Stimulated activated CD4-positive, alpha-beta T cell treated with anti-CD3 and anti-CD28 coated beads, Interleukin-15, amount 100 ng/mL, for 24 hours (primary cell): Measurements from ENCODE around the gene CUX1.
"Not testable (repeated sequence)": the region's sequence is repeated elsewhere in the genome, so short reads cannot be mapped to it uniquely, and the experiment has no call there.

ENCODE experiments used
- DNase-seq: peaks from one replicate; pipeline ENCODE4 v3.0.0-alpha.2; 2020

The CUX1 gene

DNA sequence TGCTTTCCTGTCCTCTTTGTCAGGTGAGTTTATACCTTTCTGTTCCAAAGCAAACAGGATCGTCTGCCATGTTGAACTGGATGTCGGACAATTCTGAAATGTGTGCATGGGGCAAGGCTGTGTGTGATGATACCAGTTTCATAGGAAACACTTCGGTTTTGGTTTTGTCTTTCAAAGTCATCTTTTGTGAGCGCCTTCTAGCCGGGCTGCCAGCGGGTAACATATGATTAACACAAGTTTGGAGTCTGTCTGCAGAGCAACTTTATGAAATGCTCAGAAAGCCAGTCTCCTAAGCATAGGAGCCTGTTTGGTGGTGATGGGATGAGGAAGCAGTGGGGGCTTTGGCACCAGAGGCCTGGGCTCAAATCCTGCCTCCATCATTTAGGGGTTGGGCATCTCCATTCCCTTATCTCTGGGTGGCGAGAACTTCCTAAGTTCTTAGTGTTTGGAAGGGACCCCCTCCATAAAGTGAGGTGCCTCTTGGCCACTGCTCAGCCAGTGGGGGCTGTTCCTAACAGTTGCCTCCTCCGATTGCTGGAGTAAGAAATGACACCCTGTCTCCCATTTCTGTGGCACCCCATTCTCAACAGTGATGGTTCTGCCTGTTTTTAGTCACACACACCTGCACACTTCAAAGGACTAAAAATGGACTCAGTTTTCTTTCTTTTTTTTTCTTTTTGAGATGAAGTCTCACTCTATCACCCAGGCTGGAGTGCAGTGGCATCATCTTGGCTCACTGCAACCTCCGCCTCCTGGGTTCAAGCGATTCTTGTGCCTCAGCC, 36.8 kb downstream of the CUX1 start:
- DNase-seq, result no peak

DNA sequence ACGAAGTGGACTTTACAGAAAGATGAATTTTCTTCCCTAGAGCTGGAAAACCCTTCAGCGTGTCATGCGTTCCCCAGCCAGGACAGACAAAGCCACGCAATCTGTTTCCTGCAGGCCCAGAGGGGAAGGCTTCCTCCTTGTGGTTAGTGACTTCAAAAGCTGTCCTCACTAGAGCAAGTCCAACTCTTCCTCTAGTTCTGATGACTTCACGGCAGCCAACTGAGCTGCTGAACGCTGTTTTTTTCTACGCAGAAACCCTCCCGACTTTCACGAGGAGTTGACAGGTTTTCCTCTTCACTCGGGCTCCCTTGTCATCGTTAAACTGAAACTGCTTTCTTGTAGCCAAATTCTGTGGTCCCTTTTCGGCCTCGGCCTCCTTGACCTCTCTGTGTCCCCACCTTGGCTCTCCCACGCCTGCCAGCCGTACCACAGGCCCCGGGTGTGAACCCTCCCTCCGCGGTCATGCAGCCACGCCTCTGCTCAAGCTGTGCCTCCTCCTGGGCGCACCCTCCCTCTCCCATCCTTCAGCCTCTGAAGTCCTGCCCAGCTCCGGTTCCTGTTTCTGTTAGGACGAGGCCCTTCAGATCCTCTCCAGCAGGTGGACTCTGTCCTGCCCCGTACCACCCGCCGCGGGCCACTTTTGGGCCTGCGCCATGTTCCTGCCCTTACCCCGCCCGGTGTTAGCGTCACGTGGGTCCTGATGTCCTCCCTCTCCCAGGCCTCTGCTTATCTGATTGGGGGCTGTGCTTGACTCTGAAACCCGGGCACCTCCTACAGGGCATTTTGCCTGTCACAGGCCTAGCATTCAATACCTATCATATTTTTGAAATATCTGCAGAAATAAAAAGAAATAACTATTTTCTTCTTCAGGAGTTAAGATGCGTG, 39.3 kb downstream of the CUX1 start:
- DNase-seq, result peak; percentile 86

DNA sequence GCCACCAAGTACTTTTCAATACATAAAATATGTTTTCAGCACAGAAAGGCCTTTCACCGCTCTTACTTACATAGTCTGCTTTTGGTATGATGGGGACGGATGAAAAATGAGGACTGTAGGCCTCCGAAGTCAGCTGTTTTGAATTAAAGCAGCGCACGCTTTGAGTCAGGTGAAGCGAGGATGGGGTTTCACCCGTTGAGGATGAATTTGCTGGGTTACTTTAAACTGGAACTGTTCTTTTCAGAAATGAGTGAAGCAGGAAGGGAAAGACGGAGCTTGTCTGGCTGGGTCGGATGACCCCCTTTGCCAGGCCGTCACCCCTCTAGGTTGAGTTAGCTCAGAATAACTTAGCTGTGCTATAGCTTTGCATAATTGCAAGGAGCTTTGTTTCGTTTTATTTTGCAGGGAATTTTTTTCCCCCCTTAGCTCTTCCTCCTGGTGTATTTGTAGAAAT, 40.0 kb downstream of the CUX1 start:
- peak; percentile 13 for DNase-seq

DNA sequence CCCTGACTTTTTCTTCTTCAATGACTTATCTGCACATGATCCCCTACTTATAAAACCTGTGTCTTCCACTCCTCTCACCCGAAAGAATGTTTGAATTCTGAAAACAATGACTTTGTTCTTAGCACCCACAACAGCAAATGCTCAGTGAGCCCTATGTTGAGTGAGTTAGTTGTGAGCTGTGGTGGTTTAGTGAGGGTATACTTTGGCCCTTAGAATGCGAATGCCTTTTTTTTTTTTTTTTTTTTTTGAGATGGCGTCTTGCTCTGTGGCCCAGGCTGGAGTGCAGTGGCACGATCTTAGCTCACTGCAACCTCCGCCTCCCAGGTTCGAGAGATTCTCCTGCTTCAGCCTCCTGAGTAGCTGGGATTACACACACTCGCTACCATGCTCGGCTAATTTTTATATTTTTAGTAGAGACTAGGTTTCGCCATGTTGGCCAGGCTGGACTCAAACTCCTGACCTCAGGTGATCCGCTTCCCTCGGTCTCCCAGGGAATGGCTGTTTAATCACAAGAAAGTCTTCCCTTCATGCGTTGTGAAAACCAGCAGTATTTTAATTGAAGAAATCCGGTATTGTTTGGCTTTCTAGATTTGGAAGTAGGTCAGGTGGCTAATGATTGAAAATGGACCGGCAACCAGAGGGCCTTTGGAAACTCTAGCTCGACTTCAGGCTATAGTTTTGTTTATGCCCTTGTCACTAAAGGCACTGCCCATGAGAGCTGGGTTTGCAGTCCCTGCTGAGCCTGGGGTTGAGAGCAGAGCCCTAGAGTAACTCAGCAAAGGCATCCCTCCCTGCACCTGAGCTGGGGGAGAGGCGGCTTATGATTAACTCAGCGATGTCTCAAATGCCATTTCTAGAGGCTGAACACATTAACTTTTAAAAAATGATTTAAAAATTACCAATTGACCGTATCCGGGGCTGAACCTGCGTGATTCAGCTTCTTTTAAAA, 41.3 kb downstream of the CUX1 start:
- DNase-seq, result no peak

DNA sequence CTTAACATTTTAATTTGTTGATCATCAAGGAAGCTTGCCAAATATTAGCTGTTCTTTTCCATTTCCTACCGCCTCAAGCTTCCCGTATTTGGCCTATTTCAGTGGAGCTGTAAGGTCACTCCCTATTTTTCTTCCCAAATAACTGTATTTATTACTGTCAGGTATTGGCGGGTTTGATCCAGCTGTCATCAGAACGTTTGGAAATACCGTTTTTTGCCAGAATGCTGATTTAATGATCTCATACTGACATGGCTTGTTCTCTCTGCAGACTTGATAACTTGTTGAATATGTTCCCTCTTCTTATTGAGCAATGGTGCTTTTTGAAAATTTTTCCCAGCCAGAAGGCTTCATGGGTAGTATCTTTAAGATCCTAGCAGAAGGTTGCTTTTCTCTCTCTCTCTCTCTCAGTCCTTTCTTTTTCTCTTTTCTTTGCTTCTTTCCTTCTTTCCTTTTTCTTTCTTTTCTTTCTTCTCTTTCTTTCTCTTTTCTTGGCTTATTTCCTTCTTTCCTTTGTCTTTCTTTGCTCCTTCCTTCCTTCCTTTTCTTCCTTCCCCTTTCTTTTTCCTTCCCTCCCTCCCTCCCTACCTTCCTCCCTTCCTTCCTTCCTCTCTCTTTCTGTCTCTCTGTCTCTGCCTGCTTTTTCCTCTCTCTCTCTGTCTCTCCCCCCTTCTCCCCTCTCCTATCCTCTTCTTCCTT, 42.1 kb downstream of the CUX1 start:
- no peak for DNase-seq

DNA sequence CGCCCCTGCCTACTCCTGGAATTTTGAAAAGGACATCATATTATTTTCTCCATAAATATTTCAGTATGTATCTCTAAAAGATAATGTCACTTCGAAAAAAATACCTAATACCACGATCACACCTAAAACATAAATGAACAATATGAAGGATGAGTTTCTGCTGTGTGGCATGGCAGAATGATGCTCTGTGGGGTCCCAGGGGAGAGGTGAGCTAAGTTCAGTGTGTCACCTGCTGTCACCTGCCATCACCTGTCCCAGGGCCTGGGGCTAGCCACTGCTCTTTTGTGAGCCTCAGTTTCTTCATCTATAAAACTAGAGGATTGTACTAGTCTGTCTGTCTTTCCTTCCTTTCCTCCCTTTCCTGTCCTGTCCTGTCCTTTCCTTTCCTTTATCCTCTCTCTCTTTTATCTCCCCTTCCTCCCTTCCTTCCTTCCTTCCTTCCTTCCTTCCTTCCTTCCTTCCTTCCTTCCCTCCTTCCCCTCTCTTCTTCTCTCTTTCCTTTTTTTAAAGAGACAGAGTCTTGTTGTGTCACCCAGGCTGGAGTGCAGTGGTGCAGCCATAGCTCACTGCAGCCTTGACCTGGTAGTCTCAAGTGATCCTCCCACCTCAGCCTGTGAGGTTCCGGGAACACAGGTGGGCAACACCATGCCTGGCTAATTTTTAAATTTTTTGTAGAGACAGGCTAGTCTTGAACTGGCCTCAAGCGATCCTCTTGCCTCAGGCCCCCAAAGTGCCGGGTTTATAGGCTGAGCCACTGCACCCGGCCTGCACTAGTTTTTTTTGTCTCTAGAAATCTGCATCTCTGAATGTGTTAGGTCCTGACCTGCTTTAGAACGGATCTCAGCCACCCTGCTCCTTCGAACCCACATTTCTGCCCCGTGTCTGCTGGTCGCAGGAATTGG, 43.1 kb downstream of the CUX1 start:
- no peak for DNase-seq

DNA sequence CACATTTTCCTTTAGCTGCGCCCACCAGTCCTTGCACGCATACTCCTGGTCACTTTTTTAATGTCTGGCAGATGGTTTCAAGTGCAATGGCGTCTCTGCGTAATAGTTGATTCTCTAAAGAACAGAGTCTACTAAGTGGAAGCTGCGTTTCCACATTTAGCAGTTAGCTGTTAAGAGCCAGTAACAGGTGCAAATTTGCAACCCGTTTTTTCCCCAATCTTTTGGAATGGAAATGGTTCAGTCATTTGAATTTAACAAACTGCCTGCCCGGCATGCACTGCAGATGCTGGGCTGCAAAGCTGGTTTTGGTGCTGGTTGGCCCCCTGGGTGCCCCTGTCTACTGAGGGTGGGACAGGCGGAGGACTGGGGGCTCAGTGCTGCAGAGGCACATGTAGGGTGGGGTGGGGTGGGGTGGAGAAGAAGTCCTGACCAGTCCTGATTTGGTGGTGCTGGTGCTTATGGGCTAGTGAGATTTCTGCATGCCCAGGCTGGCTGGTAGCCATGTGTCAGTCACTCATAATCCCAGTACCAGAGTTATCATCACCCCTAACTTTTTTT, 43.9 kb downstream of the CUX1 start:
- DNase-seq, result no peak

DNA sequence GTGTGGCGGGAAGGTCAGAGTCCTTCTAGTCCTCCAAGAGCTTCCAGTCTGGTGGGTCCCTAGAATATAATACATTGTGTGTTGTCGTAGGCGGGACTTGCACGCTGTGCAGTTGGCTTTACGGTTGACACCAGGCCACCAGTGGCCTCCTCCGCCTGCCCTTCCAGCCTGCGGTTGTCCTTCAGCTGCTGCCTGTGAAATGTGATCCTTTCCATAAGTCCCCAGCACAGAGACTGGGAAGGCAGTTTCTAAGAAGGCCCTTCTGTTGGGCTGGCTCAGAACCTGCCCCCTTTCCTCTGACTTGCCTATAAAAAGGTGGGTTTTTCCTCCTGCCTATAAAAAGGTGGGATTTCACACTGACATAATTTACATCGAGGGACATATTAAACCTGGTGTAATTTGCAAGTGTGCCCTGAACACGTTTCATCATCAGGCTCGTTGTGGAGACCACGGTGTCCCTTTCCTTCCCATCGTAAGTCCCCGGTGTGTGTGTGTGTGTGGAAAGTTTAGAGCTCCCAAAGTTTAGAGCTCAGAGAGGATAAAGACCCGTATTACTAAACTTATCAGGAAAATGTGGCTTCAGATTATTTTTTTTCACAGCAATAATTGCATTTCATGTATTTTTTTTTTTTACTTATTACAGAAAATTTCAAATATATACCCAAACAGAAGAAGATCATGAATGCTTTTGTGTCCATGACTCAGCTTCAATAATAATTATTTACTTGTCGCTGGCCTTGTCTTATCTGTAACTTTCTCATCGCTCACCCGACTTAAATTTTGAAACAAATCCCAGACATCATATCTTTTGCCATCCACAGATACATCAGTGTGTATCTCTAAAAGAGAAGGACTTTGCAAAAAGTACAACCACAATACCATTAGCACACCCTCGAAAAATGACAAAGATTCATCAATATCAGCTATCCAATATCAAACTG, 45.1 kb downstream of the CUX1 start:
- no peak for DNase-seq

DNA sequence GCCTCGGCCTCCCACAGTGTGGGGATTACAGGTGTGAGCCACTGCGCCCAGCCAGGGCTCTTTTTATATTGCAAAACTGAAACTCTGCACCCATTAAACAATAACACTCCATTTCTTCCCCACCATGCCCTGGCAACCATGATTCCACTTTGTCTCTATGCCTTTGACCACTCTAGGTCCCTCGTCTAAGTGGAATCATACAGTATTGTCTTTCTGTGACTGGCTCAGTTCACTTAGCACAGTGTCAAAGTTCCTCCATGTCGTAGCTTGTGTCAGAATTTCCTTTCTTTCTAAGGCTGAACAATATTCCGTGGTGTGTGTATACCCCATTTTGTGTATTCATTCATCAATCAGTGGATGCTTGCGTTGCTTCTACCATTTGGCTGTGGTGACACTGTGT, 46.2 kb downstream of the CUX1 start:
- no peak for DNase-seq

DNA sequence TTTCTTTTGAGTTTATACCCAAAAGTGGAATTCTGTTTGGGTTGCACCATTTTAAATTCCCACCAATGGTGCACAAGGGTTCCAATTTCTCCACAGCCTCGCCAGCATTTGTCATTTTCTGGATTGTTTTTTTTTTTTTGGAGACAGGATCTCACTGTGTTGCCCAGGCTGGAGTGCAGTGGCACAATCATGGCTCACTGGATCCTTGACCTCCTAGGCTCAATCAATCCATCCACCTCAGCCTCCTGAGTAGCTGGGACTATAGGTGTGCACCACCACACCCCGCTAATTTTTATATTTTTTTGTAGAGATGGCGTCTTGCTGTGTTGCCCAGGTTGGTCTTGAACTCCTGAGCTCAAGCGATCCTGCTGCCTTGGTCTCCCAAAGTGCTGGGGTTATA, 46.6 kb downstream of the CUX1 start:
- no peak for DNase-seq

DNA sequence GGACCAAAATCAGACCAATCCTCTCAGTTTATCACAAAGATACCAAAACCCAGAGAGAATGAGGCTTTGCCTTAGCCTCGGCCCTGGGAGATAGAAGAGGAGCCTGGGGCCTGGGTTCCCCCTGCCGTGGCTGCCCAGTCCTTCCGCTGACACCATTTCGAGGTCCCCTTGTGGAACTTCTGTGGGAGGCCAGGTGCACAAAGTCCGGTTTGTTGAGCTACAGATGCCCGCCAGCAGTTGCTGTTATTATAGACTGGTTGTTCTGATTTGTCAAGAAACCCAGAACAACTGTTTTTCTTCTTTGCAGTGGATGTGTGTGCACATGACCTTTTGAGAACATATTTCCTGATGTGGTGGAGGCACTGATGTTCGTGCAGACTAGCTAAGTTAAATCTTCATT, 47.6 kb downstream of the CUX1 start:
- DNase-seq, result no peak

DNA sequence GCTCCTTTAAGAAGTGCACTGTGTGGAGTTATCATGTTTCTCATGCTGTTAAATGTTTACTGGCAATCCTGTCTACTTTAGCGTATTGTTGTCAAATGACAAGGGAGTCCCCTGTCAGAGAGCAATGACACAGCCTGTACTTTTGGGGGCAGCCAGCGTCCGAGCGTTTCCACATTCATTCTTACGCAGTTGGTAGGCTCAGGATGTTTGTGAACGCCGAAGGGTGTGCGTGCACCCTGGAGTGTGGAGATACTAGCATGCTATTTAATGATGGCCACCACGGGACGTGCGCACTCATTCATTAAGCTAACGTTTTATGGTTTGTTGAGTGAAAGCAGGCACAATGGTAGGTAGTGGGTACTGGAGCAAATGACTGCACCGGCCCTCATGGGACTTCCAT, 48.0 kb downstream of the CUX1 start:
- no peak for DNase-seq

DNA sequence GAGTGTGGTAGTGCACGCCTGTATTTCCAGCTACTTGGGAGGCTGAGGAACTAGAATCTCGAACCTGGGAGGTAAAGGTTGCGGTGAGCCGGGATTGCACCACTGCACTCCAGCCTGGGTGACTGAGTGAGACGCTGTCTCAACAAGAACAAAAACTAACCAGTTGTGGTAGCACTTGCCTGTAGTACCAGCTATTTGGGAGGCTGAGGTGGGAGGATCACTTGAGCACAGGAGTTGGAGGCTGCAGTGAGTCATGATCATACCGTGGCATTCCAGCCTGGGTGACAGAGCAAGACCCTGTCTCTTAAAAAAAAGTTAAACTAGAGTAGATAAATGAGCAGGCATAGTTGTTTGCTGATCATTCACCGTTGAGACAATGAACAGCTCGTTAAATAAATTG, 48.9 kb downstream of the CUX1 start:
- no peak for DNase-seq

DNA sequence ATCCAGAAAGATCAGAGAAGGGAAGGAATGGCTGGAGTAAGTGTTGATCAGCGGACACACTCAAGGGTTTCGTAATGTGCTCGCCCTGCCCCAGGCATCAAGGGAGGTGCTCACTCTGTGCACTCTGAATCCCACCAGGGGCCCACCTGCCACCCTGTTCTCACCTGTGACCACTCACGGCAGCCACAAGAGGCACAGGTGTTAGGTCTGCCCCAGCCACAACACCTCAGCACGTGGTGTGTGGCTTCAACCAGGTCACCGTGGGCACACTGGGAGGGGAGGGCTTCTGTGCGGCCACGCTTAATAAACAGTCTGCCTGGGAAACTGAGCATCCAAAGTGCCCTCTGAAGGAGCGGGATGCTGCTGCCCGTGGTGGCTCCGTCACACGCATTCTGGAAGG, 49.8 kb downstream of the CUX1 start:
- DNase-seq, result no peak

DNA sequence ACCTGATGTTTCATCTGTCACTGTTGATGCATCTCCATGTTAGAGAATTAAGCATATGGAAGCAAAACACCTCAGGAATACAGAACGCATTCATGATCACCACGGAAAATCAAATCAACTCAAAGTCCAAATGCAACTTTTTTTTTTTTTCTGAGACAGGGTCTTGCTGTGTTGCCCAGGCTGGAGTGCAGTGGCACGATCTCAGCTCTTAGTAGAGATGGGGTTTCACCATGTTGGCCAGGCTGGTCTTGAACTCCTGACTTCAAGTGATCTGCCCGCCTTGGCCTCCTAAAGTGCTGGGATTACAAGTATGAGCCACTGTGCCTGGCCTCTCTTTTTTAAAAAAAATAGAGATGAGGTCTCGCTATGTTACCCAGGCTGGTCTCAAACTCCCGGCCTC, 50.3 kb downstream of the CUX1 start:
- DNase-seq, result not testable (repeated sequence)

DNA sequence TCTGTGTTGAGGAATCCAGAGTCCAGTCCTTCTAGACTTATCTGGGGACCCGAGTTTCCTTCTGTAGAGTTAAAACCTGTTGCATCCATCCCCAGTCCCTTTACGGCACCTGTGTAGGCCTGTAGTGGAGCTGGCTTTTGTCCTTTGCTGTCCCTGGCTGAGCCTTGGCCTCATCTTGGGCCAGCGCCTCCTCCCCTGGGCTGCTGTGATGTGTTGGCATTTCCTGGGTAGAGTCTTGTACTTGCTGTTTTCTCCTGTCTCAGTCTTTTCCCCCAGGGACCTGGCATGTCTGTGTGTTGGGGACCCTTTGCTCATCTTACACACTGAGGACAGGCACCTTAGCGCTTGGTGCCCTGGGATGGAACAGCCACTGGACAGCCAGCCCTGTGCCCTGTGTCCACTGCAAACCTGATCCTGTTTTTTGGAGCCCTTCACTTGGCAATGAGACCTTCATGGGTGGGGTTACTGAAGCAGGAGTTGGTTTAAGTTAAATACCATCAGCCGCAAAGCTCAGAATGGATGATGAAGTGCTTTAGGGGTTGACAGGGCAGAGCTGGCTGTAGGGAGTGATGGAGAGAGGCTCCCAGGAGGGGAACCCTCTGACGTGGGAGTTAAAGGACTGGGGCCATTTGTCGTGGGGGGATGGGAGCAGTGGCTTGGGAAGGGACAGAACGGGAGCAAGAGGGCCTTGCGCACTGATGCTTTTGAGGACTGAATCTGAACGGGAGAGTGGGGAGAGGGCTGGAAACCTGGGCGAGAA, 50.9 kb downstream of the CUX1 start:
- DNase-seq, result no peak

DNA sequence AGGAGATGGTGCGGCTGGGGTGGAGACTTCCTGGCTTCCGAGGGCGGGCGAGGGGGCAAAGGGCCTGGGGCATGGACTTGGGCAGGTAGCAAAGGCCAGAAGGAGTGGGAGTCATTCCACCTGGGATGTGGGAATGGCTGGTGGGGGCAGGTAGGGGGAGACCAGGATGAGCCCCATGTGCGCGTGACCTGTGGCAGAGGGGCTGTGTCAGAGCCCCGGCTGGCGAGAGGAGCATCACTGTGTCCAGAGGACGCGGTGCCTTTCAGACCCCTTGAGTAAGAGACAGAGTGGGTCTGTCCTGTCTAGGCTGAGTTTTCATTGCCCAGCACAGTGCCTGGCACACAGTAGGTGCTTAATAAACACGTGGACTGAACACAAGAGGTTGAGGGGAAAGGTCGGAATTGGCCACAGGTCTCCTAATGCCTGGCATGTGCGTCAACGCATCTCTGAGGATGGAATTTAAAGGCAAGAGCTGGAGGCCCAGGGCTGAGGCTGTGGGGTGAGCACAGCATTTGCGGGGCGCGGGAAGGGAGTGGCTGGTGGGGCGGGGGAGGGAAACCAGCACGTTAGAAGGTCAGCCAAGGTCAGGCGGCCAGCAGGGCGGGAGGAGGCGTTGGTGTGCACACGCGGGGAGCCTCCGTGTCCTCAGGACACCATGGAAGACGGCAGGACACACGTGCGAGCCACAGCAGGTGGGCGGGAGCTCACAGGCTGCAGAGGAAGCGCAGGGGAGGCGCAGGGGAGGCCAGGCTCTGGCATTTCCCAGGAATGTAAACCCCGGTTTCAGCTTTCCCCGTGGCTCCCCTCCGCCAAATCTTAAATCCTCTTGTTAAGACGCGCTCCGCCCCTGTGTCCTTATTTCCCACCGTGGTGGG, 51.8 kb downstream of the CUX1 start:
- no peak for DNase-seq

DNA sequence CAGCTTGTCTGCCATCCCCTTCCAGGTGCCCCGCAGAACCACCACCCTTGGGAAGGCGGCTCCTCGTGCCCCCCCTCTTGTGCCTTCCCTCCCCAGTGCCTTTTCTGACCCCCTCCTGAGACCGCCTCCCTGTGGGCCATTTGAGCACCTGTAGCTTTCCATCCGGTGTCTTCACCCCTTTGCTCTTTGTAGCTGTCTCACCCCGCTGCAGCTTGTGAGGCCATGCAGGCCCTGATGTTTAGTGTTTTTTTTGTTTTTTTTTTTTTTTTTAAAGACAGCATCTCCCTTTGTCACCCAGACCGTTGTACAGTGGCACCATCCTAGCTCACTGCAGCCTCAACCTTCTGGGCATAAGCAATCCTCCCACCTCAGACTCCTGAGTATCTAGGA, 52.5 kb downstream of the CUX1 start:
- no peak for DNase-seq
